K562 (cell line): ENCODE data around the gene TMEM120B. TPM values are rescaled to one million over a fixed set of nuclear protein-coding genes. Genes with fewer than 3 reads are reported as not detected.
A peak's percentile ranks its signal among the peaks of the same experiment; 100 is the strongest.

Experiments
- CBX2 ChIP-seq: fragments of 200-600 bp; sonication (generic); IDR thresholded peaks from one replicate; pipeline ENCODE4 v1.6.1; 2012; ENCODE audit warnings: mild to moderate bottlenecking, low read length, inconsistent platforms; ENCODE audit not compliant: insufficient read depth, poor library complexity, severe bottlenecking
- FOXA1 ChIP-seq: fragments of 450-650 bp; IDR thresholded peaks from 2 replicates; pipeline ENCODE4 v1.6.1; 2016; ENCODE audit warnings: mild to moderate bottlenecking, borderline replicate concordance
- PPARD ChIP-seq: fragments of 250-450 bp; sonication (Bioruptor Pico); IDR thresholded peaks from 2 replicates; pipeline ENCODE4 v1.8.0; 2022; ENCODE audit warnings: inconsistent platforms, mild to moderate bottlenecking, moderate library complexity
- RBM22 ChIP-seq: fragments of 200-400 bp; formaldehyde crosslinking; IDR thresholded peaks from 2 replicates; pipeline ENCODE4 v1.6.1; 2018; ENCODE audit warnings: low read length, low read depth; ENCODE audit not compliant: poor library complexity, severe bottlenecking
- RFX1 ChIP-seq: fragments of 450-650 bp; IDR thresholded peaks from 2 replicates; pipeline ENCODE4 v1.6.1; 2016; ENCODE audit warnings: mild to moderate bottlenecking, moderate library complexity
- SAFB ChIP-seq: fragments of 200-400 bp; formaldehyde crosslinking; IDR thresholded peaks from 2 replicates; pipeline ENCODE4 v1.6.1; 2017; ENCODE audit warnings: low read depth, low read length, borderline replicate concordance
- ZNF668 ChIP-seq: fragments of 250-450 bp; sonication (Bioruptor Pico); IDR thresholded peaks from 2 replicates; pipeline ENCODE4 v1.8.0; 2022; ENCODE audit warnings: mild to moderate bottlenecking, inconsistent platforms
- ZSCAN29 ChIP-seq: fragments of 450-650 bp; IDR thresholded peaks from 2 replicates; pipeline ENCODE4 v1.6.1; 2017
- polyA plus RNA-seq, 8 experiments: library from polyadenylated mRNA; depleted of rRNA in 4 of 8; stranded (reverse) in 5 of 8; unstranded in 3 of 8; fragments of >200 nt; fragmentation: Nextera tagmentation in 2 of 8; fragmentation: Illumina TruSeq in 1 of 8; extraction: Ambion mirVana in 2 of 8; extraction: Trizol in 1 of 8; gene quantifications; 2 replicates each; pipeline versions ENCODE4 v1.2.1 to v1.2.3, GENCODE V29; 2011 to 2014; ENCODE audit warnings: inconsistent platforms in 1 of 8, missing spikeins in 1 of 8
- total RNA-seq, 7 experiments: library from RNA; depleted of rRNA in 6 of 7; stranded (reverse); fragments of >200 nt in 6 of 7; fragmentation: Illumina TruSeq in 2 of 7; extraction: Trizol in 2 of 7; gene quantifications; 2 replicates each; pipeline versions ENCODE4 v1.2.1 to v1.2.3, GENCODE V29; 2011 to 2021; ENCODE audit warnings: low replicate concordance in 1 of 7
- TF ChIP-seq, protein P1 (sequence below): sonication (generic); formaldehyde crosslinking; IDR thresholded peaks from 2 replicates; pipeline ENCODE4 v1.8.1; 2023; ENCODE audit warnings: mild to moderate bottlenecking, missing genetic modification reagents
- TF ChIP-seq, protein P2 (sequence below): fragments of 150-350 bp; IDR thresholded peaks from 2 replicates; pipeline ENCODE4 v1.6.1; 2014; ENCODE audit warnings: low read depth, mild to moderate bottlenecking, low read length, borderline replicate concordance

TMEM120B gene
- total and polyA plus RNA-seq, 9 of the 15 experiments (the other 6 are each of a cell fraction or from before 2014, with no cell fraction given) = 1.7 to 18.6 (median 7.4) TPM

DNA sequence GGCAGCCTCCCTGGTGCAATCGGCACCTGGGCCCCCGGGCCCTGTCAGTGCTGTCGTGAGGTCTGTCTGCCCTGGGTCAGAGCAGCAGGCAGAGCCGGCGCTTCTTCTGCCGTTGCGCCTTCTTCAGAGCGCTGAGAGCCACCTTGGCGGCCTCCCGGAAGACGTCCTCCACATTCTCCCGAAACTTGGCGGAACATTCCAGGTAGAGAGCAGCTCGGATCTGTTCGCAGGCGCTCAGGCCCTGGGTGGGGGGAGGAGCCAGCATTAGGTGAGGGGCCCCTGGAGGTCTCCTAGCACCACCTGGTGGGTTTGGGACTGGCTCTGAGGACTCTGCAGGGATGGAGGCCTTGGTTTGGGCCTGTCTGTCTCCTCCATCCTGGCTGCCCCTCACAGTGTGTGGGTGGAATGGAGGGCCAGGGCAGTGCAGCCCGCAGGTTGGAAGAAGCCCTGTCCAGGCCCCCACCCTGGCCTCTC is 66.9 kb downstream of the TMEM120B start (continued):
- TF ChIP-seq, protein P1, sequence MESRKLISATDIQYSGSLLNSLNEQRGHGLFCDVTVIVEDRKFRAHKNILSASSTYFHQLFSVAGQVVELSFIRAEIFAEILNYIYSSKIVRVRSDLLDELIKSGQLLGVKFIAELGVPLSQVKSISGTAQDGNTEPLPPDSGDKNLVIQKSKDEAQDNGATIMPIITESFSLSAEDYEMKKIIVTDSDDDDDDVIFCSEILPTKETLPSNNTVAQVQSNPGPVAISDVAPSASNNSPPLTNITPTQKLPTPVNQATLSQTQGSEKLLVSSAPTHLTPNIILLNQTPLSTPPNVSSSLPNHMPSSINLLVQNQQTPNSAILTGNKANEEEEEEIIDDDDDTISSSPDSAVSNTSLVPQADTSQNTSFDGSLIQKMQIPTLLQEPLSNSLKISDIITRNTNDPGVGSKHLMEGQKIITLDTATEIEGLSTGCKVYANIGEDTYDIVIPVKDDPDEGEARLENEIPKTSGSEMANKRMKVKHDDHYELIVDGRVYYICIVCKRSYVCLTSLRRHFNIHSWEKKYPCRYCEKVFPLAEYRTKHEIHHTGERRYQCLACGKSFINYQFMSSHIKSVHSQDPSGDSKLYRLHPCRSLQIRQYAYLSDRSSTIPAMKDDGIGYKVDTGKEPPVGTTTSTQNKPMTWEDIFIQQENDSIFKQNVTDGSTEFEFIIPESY (CRISPR knock-in tag) = peak; percentile 58
- TF ChIP-seq RFX1 = no peak
- TF ChIP-seq ZNF668 (CRISPR knock-in tag) = no peak
- TF ChIP-seq SAFB = no peak
- peak; percentile 77 for TF ChIP-seq RBM22
- no peak for TF ChIP-seq PPARD (CRISPR knock-in tag)
- no peak for TF ChIP-seq CBX2
- TF ChIP-seq, protein P2, sequence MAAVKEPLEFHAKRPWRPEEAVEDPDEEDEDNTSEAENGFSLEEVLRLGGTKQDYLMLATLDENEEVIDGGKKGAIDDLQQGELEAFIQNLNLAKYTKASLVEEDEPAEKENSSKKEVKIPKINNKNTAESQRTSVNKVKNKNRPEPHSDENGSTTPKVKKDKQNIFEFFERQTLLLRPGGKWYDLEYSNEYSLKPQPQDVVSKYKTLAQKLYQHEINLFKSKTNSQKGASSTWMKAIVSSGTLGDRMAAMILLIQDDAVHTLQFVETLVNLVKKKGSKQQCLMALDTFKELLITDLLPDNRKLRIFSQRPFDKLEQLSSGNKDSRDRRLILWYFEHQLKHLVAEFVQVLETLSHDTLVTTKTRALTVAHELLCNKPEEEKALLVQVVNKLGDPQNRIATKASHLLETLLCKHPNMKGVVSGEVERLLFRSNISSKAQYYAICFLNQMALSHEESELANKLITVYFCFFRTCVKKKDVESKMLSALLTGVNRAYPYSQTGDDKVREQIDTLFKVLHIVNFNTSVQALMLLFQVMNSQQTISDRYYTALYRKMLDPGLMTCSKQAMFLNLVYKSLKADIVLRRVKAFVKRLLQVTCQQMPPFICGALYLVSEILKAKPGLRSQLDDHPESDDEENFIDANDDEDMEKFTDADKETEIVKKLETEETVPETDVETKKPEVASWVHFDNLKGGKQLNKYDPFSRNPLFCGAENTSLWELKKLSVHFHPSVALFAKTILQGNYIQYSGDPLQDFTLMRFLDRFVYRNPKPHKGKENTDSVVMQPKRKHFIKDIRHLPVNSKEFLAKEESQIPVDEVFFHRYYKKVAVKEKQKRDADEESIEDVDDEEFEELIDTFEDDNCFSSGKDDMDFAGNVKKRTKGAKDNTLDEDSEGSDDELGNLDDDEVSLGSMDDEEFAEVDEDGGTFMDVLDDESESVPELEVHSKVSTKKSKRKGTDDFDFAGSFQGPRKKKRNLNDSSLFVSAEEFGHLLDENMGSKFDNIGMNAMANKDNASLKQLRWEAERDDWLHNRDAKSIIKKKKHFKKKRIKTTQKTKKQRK = no peak
- no peak for TF ChIP-seq FOXA1
- no peak for TF ChIP-seq ZSCAN29
